Measurements from ENCODE around the gene LIG1.
A peak's percentile ranks its signal among the peaks of the same experiment; 100 is the strongest.

DNA sequence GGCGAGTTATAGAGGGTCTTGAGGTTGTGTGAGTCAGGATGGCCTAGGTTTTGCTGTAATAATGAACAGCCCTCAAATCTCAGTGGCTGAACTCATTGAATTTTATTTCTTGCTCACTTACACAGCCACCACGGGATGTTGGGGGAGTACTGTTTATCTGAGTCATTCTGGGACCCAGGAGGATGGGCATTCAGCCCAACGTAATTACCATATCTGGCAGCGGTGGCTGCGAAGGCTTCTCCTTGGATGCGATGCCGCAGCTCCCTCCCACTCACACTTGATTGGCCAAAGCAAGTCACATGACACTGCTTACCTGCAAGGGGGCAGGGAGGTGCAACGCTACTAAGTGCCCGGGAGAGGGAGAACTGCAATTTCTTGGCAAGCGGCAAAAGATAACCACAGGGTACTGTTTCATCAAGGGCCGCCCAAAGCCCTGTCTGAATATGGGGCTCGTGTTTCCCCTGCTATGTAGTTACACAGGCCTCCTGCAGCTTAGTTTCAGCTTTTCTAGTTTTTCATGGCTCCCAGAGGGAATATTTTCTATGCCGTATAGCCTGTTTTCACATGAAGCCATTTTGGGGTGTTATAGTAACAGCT is 20.2 kb upstream of the LIG1 start:
- TF ChIP-seq ZFYVE20 (CRISPR knock-in tag; IDR thresholded peaks at IDR 0.05; ENCODE audit: borderline replicate concordance, low read depth) = no peak
- no peak for TF ChIP-seq POLR2AphosphoS5 (IDR thresholded peaks at IDR 0.05; ENCODE audit: low read depth, low read length)
- no peak for TF ChIP-seq ZFP41 (CRISPR knock-in tag; IDR thresholded peaks at IDR 0.05; ENCODE audit: borderline replicate concordance)
- TF ChIP-seq, protein P1, sequence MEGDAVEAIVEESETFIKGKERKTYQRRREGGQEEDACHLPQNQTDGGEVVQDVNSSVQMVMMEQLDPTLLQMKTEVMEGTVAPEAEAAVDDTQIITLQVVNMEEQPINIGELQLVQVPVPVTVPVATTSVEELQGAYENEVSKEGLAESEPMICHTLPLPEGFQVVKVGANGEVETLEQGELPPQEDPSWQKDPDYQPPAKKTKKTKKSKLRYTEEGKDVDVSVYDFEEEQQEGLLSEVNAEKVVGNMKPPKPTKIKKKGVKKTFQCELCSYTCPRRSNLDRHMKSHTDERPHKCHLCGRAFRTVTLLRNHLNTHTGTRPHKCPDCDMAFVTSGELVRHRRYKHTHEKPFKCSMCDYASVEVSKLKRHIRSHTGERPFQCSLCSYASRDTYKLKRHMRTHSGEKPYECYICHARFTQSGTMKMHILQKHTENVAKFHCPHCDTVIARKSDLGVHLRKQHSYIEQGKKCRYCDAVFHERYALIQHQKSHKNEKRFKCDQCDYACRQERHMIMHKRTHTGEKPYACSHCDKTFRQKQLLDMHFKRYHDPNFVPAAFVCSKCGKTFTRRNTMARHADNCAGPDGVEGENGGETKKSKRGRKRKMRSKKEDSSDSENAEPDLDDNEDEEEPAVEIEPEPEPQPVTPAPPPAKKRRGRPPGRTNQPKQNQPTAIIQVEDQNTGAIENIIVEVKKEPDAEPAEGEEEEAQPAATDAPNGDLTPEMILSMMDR (CRISPR knock-in tag; IDR thresholded peaks at IDR 0.05) = 0 out of 2 replicates have a peak, but pooled peaks have one; percentile 10
- TF ChIP-seq ZFY (CRISPR knock-in tag; IDR thresholded peaks at IDR 0.05) = no peak
- TF ChIP-seq HMG20B (CRISPR knock-in tag; conservative IDR thresholded peaks at IDR 0.05) = no peak
- TF ChIP-seq NFE2L2 (IDR thresholded peaks at IDR 0.05; ENCODE audit: low read length) = no peak
- no peak for TF ChIP-seq ELF1 (CRISPR knock-in tag; IDR thresholded peaks at IDR 0.05)
- TF ChIP-seq, protein P2, sequence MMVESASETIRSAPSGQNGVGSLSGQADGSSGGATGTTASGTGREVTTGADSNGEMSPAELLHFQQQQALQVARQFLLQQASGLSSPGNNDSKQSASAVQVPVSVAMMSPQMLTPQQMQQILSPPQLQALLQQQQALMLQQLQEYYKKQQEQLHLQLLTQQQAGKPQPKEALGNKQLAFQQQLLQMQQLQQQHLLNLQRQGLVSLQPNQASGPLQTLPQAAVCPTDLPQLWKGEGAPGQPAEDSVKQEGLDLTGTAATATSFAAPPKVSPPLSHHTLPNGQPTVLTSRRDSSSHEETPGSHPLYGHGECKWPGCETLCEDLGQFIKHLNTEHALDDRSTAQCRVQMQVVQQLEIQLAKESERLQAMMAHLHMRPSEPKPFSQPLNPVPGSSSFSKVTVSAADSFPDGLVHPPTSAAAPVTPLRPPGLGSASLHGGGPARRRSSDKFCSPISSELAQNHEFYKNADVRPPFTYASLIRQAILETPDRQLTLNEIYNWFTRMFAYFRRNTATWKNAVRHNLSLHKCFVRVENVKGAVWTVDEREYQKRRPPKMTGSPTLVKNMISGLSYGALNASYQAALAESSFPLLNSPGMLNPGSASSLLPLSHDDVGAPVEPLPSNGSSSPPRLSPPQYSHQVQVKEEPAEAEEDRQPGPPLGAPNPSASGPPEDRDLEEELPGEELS (CRISPR knock-in tag; IDR thresholded peaks at IDR 0.05) = no peak
